Effector CD8-positive, alpha-beta T cell (primary cell): ENCODE measurements around the gene USP12.

Source experiments
- DNase-seq: peaks from one replicate; lab custom pipeline; 2025; lab: John Stamatoyannopoulos, UW

The USP12 gene

GRCh38 chr13:27183561-27184147, 12.0 kb upstream of the USP12 start:
- no peak for DNase-seq

GRCh38 chr13:27182844-27183497, 11.4 kb upstream of the USP12 start:
- no peak for DNase-seq

- no peak for DNase-seq
These were observed 10.4 kb upstream of the USP12 start for GRCh38 chr13:27182054-27182453.

GRCh38 chr13:27177852-27178251, 6.2 kb upstream of the USP12 start:
- no peak for DNase-seq

GRCh38 chr13:27176470-27177410, 5.1 kb upstream of the USP12 start:
- DNase-seq: no peak

- no peak for DNase-seq
These were observed 3.3 kb upstream of the USP12 start for GRCh38 chr13:27174766-27175455.

GRCh38 chr13:27172495-27172842, 858 bp upstream of the USP12 start:
- no peak for DNase-seq

GRCh38 chr13:27171827-27172494, 350 bp upstream of the USP12 start:
- DNase-seq: peak; percentile 80

GRCh38 chr13:27170516-27171243, 931 bp downstream of the USP12 start:
- DNase-seq: peak; percentile 11

GRCh38 chr13:27170221-27170515, 1.4 kb downstream of the USP12 start:
- no peak for DNase-seq

- DNase-seq: no peak
These were observed 2.5 kb downstream of the USP12 start for GRCh38 chr13:27168906-27169657.

GRCh38 chr13:27168086-27168485, 3.5 kb downstream of the USP12 start:
- DNase-seq: no peak

GRCh38 chr13:27166313-27166712, 5.3 kb downstream of the USP12 start:
- DNase-seq: no peak

GRCh38 chr13:27161980-27162379, 9.6 kb downstream of the USP12 start:
- no peak for DNase-seq

- no peak for DNase-seq
These were observed 10.2 kb downstream of the USP12 start for GRCh38 chr13:27161423-27161822.

GRCh38 chr13:27160657-27161295, 10.8 kb downstream of the USP12 start:
- no peak for DNase-seq

- DNase-seq: no peak
These were observed 11.6 kb downstream of the USP12 start for GRCh38 chr13:27159806-27160563.

- DNase-seq: no peak
These were observed 13.3 kb downstream of the USP12 start for GRCh38 chr13:27158335-27158734.
